Activated CD4-positive, CD25-positive, alpha-beta regulatory T cell (primary cell): ENCODE results near the gene STIL.
"Not testable (repeated sequence)": the region's sequence is repeated elsewhere in the genome, so short reads cannot be mapped to it uniquely, and the experiment has no call there.

Experiments used
- DNase-seq, 4 experiments: peaks; one replicate each; lab custom pipeline; 2025; lab: John Stamatoyannopoulos, UW

STIL gene

GRCh38 chr1:47219590-47220220 is 94.2 kb downstream of the STIL start:
- DNase-seq = no peak

- no peak for DNase-seq
These were observed 94.9 kb downstream of the STIL start for GRCh38 chr1:47219001-47219400.

- DNase-seq = no peak
These were observed 97.5 kb downstream of the STIL start for GRCh38 chr1:47216278-47217059.

- DNase-seq = no peak
These were observed 98.2 kb downstream of the STIL start for GRCh38 chr1:47215713-47216112.

GRCh38 chr1:47214549-47214948 is 99.4 kb downstream of the STIL start:
- DNase-seq = no peak

GRCh38 chr1:47213230-47213963 is 100.5 kb downstream of the STIL start:
- DNase-seq = no peak

GRCh38 chr1:47212636-47213229 is 101.2 kb downstream of the STIL start:
- no peak for DNase-seq

- no peak for DNase-seq
These were observed 102.1 kb downstream of the STIL start for GRCh38 chr1:47211796-47212269.

- no peak for DNase-seq
These were observed 103.3 kb downstream of the STIL start for GRCh38 chr1:47210666-47211065.

GRCh38 chr1:47209725-47210325 is 104.1 kb downstream of the STIL start:
- DNase-seq = no peak

GRCh38 chr1:47209091-47209490 is 104.9 kb downstream of the STIL start:
- DNase-seq = no peak

GRCh38 chr1:47208374-47208850 is 105.5 kb downstream of the STIL start:
- no peak for DNase-seq

GRCh38 chr1:47207803-47208373 is 106.1 kb downstream of the STIL start:
- DNase-seq = no peak

GRCh38 chr1:47205918-47206317 is 108.0 kb downstream of the STIL start:
- no peak for DNase-seq

- DNase-seq = not testable (repeated sequence)
These were observed 110.4 kb downstream of the STIL start for GRCh38 chr1:47203504-47203903.

- no peak for DNase-seq
These were observed 112.8 kb downstream of the STIL start for GRCh38 chr1:47201179-47201578.
